RKO (cell line): ENCODE results near the gene LRRC28.
"Not testable (repeated sequence)": the region's sequence is repeated elsewhere in the genome, so short reads cannot be mapped to it uniquely, and the experiment has no call there.

Experiments used
- DNase-seq: peaks from one replicate; pipeline ENCODE4 v3.0.0-alpha.2; 2016; ENCODE audit warnings: low spot score

Gene LRRC28

GRCh38 chr15:99250857-99251841, at the start of gene LRRC28:
TSS of gene LRRC28 (plus strand) at chr15:99251481. CDS start at chr15:99255958, 4,477 bp downstream.
- DNase-seq = peak; percentile 98

GRCh38 chr15:99202176-99202552, 49.1 kb upstream of the LRRC28 start:
- no peak for DNase-seq

GRCh38 chr15:99207672-99208071, 43.6 kb upstream of the LRRC28 start:
- no peak for DNase-seq

- DNase-seq = no peak
These were observed 42.0 kb upstream of the LRRC28 start for GRCh38 chr15:99209326-99209725.

- DNase-seq = no peak
These were observed 40.9 kb upstream of the LRRC28 start for GRCh38 chr15:99210334-99210733.

GRCh38 chr15:99211926-99212325, 39.4 kb upstream of the LRRC28 start:
- DNase-seq = peak; percentile 5

GRCh38 chr15:99212406-99212805, 38.9 kb upstream of the LRRC28 start:
- no peak for DNase-seq

GRCh38 chr15:99213187-99213811, 38.0 kb upstream of the LRRC28 start:
- DNase-seq = peak; percentile 69

- DNase-seq = no peak
These were observed 26.7 kb upstream of the LRRC28 start for GRCh38 chr15:99224372-99225214.

- no peak for DNase-seq
These were observed 24.5 kb upstream of the LRRC28 start for GRCh38 chr15:99226802-99227201.

- DNase-seq = no peak
These were observed 23.0 kb upstream of the LRRC28 start for GRCh38 chr15:99228120-99228770.

- no peak for DNase-seq
These were observed 20.4 kb upstream of the LRRC28 start for GRCh38 chr15:99230867-99231266.

GRCh38 chr15:99232740-99233139, 18.5 kb upstream of the LRRC28 start:
- DNase-seq = no peak

GRCh38 chr15:99234160-99234559, 17.1 kb upstream of the LRRC28 start:
- DNase-seq = not testable (repeated sequence)

GRCh38 chr15:99238849-99239248, 12.4 kb upstream of the LRRC28 start:
- no peak for DNase-seq

- no peak for DNase-seq
These were observed 11.6 kb upstream of the LRRC28 start for GRCh38 chr15:99239545-99240198.

- DNase-seq = no peak
These were observed 9.5 kb upstream of the LRRC28 start for GRCh38 chr15:99241752-99242151.

GRCh38 chr15:99244306-99244705, 7.0 kb upstream of the LRRC28 start:
- DNase-seq = no peak

GRCh38 chr15:99247062-99247461, 4.2 kb upstream of the LRRC28 start:
- peak; percentile 27 for DNase-seq

- DNase-seq = peak; percentile 59
These were observed 3.1 kb upstream of the LRRC28 start for GRCh38 chr15:99248000-99248715.
